HepG2 (cell line): ENCODE results near the gene FAM193A. TPM values are rescaled to one million over a fixed set of nuclear protein-coding genes. Genes with fewer than 3 reads are reported as not detected.

Experiments
- ATAC-seq: fragments of 200-7000 bp; cut with Tn5 transposase; 3 replicates; pipeline ENCODE4 v1.9.1; 2020; ENCODE audit warnings: mild to moderate bottlenecking, moderate library complexity
- BruUV-seq: library from RNA; stranded (reverse); fragments of 400-500 nt; replicated peaks from 2 replicates; lab custom pipeline; 2021; lab: Mats Ljungman, UMichigan
- CTCF ChIA-PET: fragments of 300-600 bp; formaldehyde crosslinking; extraction: SDS; loops from one replicate; lab custom pipeline; 2021; ENCODE audit warnings: low total read pairs, inconsistent platforms, low intra/inter-chr PET ratio; lab: Yijun Ruan, JAX
- POLR2A ChIA-PET: fragments of 350-600 bp; sonication (Branson Sonifier 250); formaldehyde crosslinking; loops from one replicate; lab custom pipeline; 2020; ENCODE audit warnings: antibody characterized with exemption, inconsistent platforms; lab: Yijun Ruan, JAX
- DNase-seq: peaks from one replicate; pipeline ENCODE4 v3.0.0-alpha.2; 2015; ENCODE audit warnings: low spot score
- FAIRE-seq: peaks from 3 replicates; lab custom pipeline; 2011; peaks lifted over from hg19 to GRCh38; lab: Jason Lieb, UNC
- H2AFZ ChIP-seq: one replicate; pipeline ENCODE4 v1.6.1; 2011; ENCODE audit warnings: low read length, inconsistent platforms
- H3K27ac ChIP-seq: fragments of 300-600 bp; 3 replicates; pipeline ENCODE4 v1.8.0; 2011; ENCODE audit warnings: mixed run types, mild to moderate bottlenecking, mixed read lengths, low read length, inconsistent platforms; ENCODE audit not compliant: insufficient read depth; ENCODE audit errors: extremely low read length
- H3K27me3 ChIP-seq, 2 experiments: fragments of 200-600 bp in 1 of 2; 2 replicates in 1 of 2; 3 replicates in 1 of 2; pipeline versions ENCODE4 v1.6.0 to v1.8.0; 2011; ENCODE audit warnings: low read length in 2 of 2, mild to moderate bottlenecking in 2 of 2, moderate library complexity in 2 of 2, inconsistent platforms in 1 of 2; ENCODE audit not compliant: insufficient read depth in 2 of 2, control insufficient read depth in 1 of 2
- H3K36me3 ChIP-seq, 2 experiments: fragments of 200-600 bp in 1 of 2; replicated peaks in 1 of 2; 2 replicates in 1 of 2; 3 replicates in 1 of 2; pipeline versions ENCODE4 v1.5.1 to v1.8.0; 2011; ENCODE audit warnings: low read length in 2 of 2, inconsistent platforms in 1 of 2; ENCODE audit not compliant: insufficient read depth in 2 of 2, control insufficient read depth in 1 of 2
- H3K4me1 ChIP-seq: 2 replicates; pipeline ENCODE4 v1.5.1; 2012; ENCODE audit warnings: low read length, inconsistent platforms; ENCODE audit not compliant: insufficient read depth
- H3K4me2 ChIP-seq: 2 replicates; pipeline ENCODE4 v1.6.0; 2011; ENCODE audit warnings: low read depth, low read length, inconsistent platforms
- H3K4me3 ChIP-seq, 3 experiments: fragments of 200-600 bp in 1 of 3; sonication (generic), shearing (Covaris generic) in 1 of 3; replicated peaks in 1 of 3; 2 replicates each; pipeline ENCODE4 v1.5.1; 2011 to 2016; ENCODE audit warnings: low read length in 3 of 3, inconsistent platforms in 2 of 3, low read depth in 2 of 3, mild to moderate bottlenecking in 2 of 3, control low read depth in 1 of 3, mixed read lengths in 1 of 3; ENCODE audit not compliant: insufficient read depth in 1 of 3
- H3K79me2 ChIP-seq: one replicate; pipeline ENCODE4 v1.6.1; 2011; ENCODE audit warnings: low read length, inconsistent platforms; ENCODE audit not compliant: insufficient read depth
- H3K9ac ChIP-seq: 2 replicates; pipeline ENCODE4 v1.6.0; 2011; ENCODE audit warnings: mild to moderate bottlenecking, low read depth, low read length, inconsistent platforms; ENCODE audit not compliant: insufficient read depth
- H3K9me3 ChIP-seq: 2 replicates; pipeline ENCODE4 v1.5.1; 2012; ENCODE audit warnings: mild to moderate bottlenecking, low read length
- H4K20me1 ChIP-seq: 2 replicates; pipeline ENCODE4 v1.6.0; 2011; ENCODE audit warnings: inconsistent platforms, mild to moderate bottlenecking, low read length, moderate library complexity; ENCODE audit not compliant: insufficient read depth
- ELF4 ChIP-seq: sonication (generic); formaldehyde crosslinking; IDR thresholded peaks from 2 replicates; pipeline ENCODE4 v1.5.0; 2020; ENCODE audit warnings: missing genetic modification reagents, mild to moderate bottlenecking, moderate library complexity, borderline replicate concordance
- KDM5B ChIP-seq: sonication (generic); formaldehyde crosslinking; IDR thresholded peaks from 2 replicates; pipeline ENCODE4 v1.4.0; 2020; ENCODE audit warnings: missing genetic modification reagents, mild to moderate bottlenecking, borderline replicate concordance
- MIXL1 ChIP-seq: IDR thresholded peaks from 2 replicates; pipeline ENCODE4 v1.6.1; 2016
- MTA3 ChIP-seq: sonication (generic); formaldehyde crosslinking; IDR thresholded peaks from 2 replicates; pipeline ENCODE4 v1.4.0; 2020; ENCODE audit warnings: missing genetic modification reagents
- NFE2 ChIP-seq: sonication (generic); formaldehyde crosslinking; IDR thresholded peaks from 2 replicates; pipeline ENCODE4 v1.4.0; 2020; ENCODE audit warnings: missing genetic modification reagents
- NR2F1 ChIP-seq, 2 experiments: fragments of 450-650 bp in 1 of 2; formaldehyde crosslinking in 1 of 2; IDR thresholded peaks; 2 replicates each; pipeline versions ENCODE4 v1.5.0 to v1.6.1; 2016 to 2020; ENCODE audit warnings: mild to moderate bottlenecking in 1 of 2, missing compliant biosample characterization in 1 of 2, missing genetic modification reagents in 1 of 2, moderate library complexity in 1 of 2
- YY1 ChIP-seq: IDR thresholded peaks from 2 replicates; pipeline ENCODE4 v1.6.1; 2011; ENCODE audit warnings: low read length, low read depth, moderate library complexity, mild to moderate bottlenecking; ENCODE audit not compliant: insufficient read depth, insufficient replicate concordance
- ZBTB10 ChIP-seq: sonication (generic); formaldehyde crosslinking; IDR thresholded peaks from 2 replicates; pipeline ENCODE4 v1.4.0; 2020; ENCODE audit warnings: missing genetic modification reagents, borderline replicate concordance
- ZFP36L1 ChIP-seq: sonication (generic); formaldehyde crosslinking; IDR thresholded peaks from 2 replicates; pipeline ENCODE4 v1.8.0; 2022; ENCODE audit warnings: mild to moderate bottlenecking, missing genetic modification reagents, moderate library complexity
- ZNF280B ChIP-seq: sonication (generic); formaldehyde crosslinking; IDR thresholded peaks from 2 replicates; pipeline ENCODE4 v1.5.0; 2020; ENCODE audit warnings: missing genetic modification reagents, mild to moderate bottlenecking, borderline replicate concordance
- ZNF430 ChIP-seq: sonication (generic); formaldehyde crosslinking; IDR thresholded peaks from 2 replicates; pipeline ENCODE4 v1.9.0; 2021; ENCODE audit warnings: mild to moderate bottlenecking, missing genetic modification reagents
- ZNF607 ChIP-seq: sonication (generic); formaldehyde crosslinking; IDR thresholded peaks from 2 replicates; pipeline ENCODE4 v1.5.1; 2020; ENCODE audit warnings: missing genetic modification reagents, mild to moderate bottlenecking, borderline replicate concordance
- WGBS: methylation state at CpG from one replicate; pipeline ENCODE4 v1.1.6; 2017; ENCODE audit warnings: low lambda C conversion rate; 5-methylcytosine and 5-hydroxymethylcytosine counted together
- in situ Hi-C: cut with HindIII; loops from 2 replicates; pipeline ENCODE4 v1.10.0; 2017; ENCODE audit warnings: low pct_unique_long_range_greater_than_20kb; ENCODE audit not compliant: extremely low pct_ligation_motif_present
- intact Hi-C: fragments of 100-400 bp; cut with micrococcal nuclease; formaldehyde crosslinking; loops from one replicate; pipeline ENCODE4 v1.10.0; 2022; ENCODE audit not compliant: unreplicated experiment
- polyA plus RNA-seq, 8 experiments: library from polyadenylated mRNA; depleted of rRNA in 3 of 8; stranded (reverse) in 7 of 8; unstranded in 1 of 8; fragments of >200 nt; fragmentation: Illumina TruSeq in 4 of 8; extraction: Trizol in 4 of 8; gene quantifications; 2 replicates each; pipeline versions ENCODE4 v1.2.1 to v1.2.3, GENCODE V29; 2011 to 2016; ENCODE audit warnings: low read depth in 4 of 8, missing spikeins in 1 of 8, mixed read lengths in 1 of 8; ENCODE audit not compliant: insufficient read depth in 1 of 8
- total RNA-seq, 5 experiments: library from RNA; depleted of rRNA; stranded (reverse); fragments of >200 nt; fragmentation: Illumina TruSeq; extraction: Trizol; gene quantifications; 2 replicates each; pipeline ENCODE4 v1.2.3, GENCODE V29; 2016; ENCODE audit warnings: low read depth in 1 of 5

The FAM193A gene
- total and polyA plus RNA-seq, 2 of the 13 experiments (the other 11 are each of a cell fraction or from before 2014, with no cell fraction given) = 5.7 to 8.7 TPM

- no peak overlapping the region for H3K4me3 ChIP-seq
- DNase-seq (no peak), ATAC-seq (no peak), FAIRE-seq (no peak)
- CTCF ChIA-PET = no interaction called here
- POLR2A ChIA-PET = interaction anchor here (1.0 kb wide), 1 partner anchor 11 kb away, joined by 3 read pairs; no protein-coding TSS in a partner anchor
- no peaks in the 10 kb centered on the region for H3K9me3 ChIP-seq
- H3K9ac ChIP-seq = no peak overlapping the region
- no peaks in the 10 kb centered on the region; a peak in 1 of 5 replicates for H3K27me3 ChIP-seq
- H3K79me2 ChIP-seq = no peaks in the 10 kb centered on the region
- WGBS = 88% methylated on average over 3 of the region's 3 CpGs
- in situ Hi-C loops (no loop called here), intact Hi-C loops (no loop called here)
- no peak overlapping the region for H3K27ac ChIP-seq
- no peaks in the 10 kb centered on the region for H3K36me3 ChIP-seq
- H4K20me1 ChIP-seq = no peaks in the 10 kb centered on the region
- H2AFZ ChIP-seq = no peak overlapping the region
- no peak overlapping the region for H3K4me2 ChIP-seq
- BruUV-seq = no TSS peak
- peaks cover 47% of the 10 kb centered on the region for H3K4me1 ChIP-seq
- TF ChIP-seq KDM5B (CRISPR knock-in tag) = no peak
- TF ChIP-seq ZNF607 (CRISPR knock-in tag) = no peak
- no peak for TF ChIP-seq NFE2 (CRISPR knock-in tag)
- no peak for TF ChIP-seq MIXL1 (CRISPR knock-in tag)
- TF ChIP-seq ELF4 (CRISPR knock-in tag) = no peak
- TF ChIP-seq ZNF430 = no peak
- TF ChIP-seq YY1 = no peak
- no peak for TF ChIP-seq ZFP36L1 (CRISPR knock-in tag)
- no peak for TF ChIP-seq NR2F1 (CRISPR knock-in tag; IDR thresholded peaks at IDR 0.05)
- no peak for TF ChIP-seq ZNF280B (CRISPR knock-in tag)
- no peak for TF ChIP-seq ZBTB10 (CRISPR knock-in tag)
- no peak for TF ChIP-seq MTA3 (CRISPR knock-in tag)
Observed at GRCh38 chr4:2771264-2771663, 234.8 kb downstream of the FAM193A start.
